C4-2B (cell line): ENCODE data around the gene BTG4.

Experiments used
- ZFX ChIP-seq: fragments of 450-650 bp; IDR thresholded peaks from 2 replicates; pipeline ENCODE4 v1.6.1; 2017
- TF ChIP-seq, protein P1 (sequence below): fragments of 450-650 bp; conservative IDR thresholded peaks from 2 replicates; pipeline ENCODE4 v1.5.1; 2017; ENCODE audit warnings: mild to moderate bottlenecking

DNA sequence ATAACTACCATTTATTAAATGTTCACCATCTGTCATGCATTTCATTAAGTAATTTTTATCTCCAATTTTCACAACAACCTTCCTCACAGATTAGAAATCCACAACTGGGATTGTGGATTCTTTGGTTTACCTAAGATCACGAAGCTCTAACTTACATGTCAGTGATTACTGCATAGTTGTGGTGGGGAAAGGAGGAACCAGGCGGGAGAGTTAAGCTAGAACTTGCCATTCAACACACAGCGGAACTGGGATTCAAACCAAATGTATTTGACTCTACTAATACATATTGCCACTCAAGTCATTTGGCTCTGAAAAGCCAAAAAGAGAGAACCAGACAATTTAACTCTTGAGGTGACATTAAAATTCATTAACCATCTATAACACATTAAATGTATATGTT, 17.9 kb upstream of the BTG4 start:
- TF ChIP-seq, protein P1, sequence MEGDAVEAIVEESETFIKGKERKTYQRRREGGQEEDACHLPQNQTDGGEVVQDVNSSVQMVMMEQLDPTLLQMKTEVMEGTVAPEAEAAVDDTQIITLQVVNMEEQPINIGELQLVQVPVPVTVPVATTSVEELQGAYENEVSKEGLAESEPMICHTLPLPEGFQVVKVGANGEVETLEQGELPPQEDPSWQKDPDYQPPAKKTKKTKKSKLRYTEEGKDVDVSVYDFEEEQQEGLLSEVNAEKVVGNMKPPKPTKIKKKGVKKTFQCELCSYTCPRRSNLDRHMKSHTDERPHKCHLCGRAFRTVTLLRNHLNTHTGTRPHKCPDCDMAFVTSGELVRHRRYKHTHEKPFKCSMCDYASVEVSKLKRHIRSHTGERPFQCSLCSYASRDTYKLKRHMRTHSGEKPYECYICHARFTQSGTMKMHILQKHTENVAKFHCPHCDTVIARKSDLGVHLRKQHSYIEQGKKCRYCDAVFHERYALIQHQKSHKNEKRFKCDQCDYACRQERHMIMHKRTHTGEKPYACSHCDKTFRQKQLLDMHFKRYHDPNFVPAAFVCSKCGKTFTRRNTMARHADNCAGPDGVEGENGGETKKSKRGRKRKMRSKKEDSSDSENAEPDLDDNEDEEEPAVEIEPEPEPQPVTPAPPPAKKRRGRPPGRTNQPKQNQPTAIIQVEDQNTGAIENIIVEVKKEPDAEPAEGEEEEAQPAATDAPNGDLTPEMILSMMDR: no peak
- TF ChIP-seq ZFX: no peak
